Brain microvascular endothelial cell (primary cell): ENCODE data around the gene B3GNT4.
A peak's percentile ranks its signal among the peaks of the same experiment; 100 is the strongest.
"Not testable (repeated sequence)": the region's sequence is repeated elsewhere in the genome, so short reads cannot be mapped to it uniquely, and the experiment has no call there.

Experiments used
- DNase-seq: peaks from one replicate; pipeline ENCODE4 v3.0.0-alpha.2; 2020
- H3K27ac ChIP-seq: fragments of 250-450 bp; sonication (Bioruptor Pico); 2 replicates; pipeline ENCODE4 v1.5.1; 2020; ENCODE audit warnings: mild to moderate bottlenecking, moderate library complexity
- H3K27me3 ChIP-seq: fragments of 250-450 bp; sonication (Bioruptor Pico); replicated peaks from 2 replicates; pipeline ENCODE4 v1.5.1; 2020; ENCODE audit warnings: mild to moderate bottlenecking
- H3K36me3 ChIP-seq: fragments of 250-450 bp; sonication (Bioruptor Pico); replicated peaks from 2 replicates; pipeline ENCODE4 v1.5.1; 2020; ENCODE audit warnings: mild to moderate bottlenecking
- H3K4me3 ChIP-seq: 2 replicates; pipeline ENCODE4 v1.5.1; 2011; ENCODE audit warnings: low read depth, mild to moderate bottlenecking, control low read depth, low read length, moderate library complexity
- CTCF ChIP-seq: IDR thresholded peaks from 2 replicates; pipeline ENCODE4 v1.5.1; 2011; ENCODE audit warnings: low read depth, mild to moderate bottlenecking, moderate library complexity, low read length, control low read depth, inconsistent platforms; ENCODE audit errors: missing control alignments
- in situ Hi-C: cut with HindIII; loops from 2 replicates; pipeline ENCODE4 v1.10.0; 2017; ENCODE audit warnings: low sequenced_read_pairs, low pct_ligation_motif_present

The B3GNT4 gene

DNA sequence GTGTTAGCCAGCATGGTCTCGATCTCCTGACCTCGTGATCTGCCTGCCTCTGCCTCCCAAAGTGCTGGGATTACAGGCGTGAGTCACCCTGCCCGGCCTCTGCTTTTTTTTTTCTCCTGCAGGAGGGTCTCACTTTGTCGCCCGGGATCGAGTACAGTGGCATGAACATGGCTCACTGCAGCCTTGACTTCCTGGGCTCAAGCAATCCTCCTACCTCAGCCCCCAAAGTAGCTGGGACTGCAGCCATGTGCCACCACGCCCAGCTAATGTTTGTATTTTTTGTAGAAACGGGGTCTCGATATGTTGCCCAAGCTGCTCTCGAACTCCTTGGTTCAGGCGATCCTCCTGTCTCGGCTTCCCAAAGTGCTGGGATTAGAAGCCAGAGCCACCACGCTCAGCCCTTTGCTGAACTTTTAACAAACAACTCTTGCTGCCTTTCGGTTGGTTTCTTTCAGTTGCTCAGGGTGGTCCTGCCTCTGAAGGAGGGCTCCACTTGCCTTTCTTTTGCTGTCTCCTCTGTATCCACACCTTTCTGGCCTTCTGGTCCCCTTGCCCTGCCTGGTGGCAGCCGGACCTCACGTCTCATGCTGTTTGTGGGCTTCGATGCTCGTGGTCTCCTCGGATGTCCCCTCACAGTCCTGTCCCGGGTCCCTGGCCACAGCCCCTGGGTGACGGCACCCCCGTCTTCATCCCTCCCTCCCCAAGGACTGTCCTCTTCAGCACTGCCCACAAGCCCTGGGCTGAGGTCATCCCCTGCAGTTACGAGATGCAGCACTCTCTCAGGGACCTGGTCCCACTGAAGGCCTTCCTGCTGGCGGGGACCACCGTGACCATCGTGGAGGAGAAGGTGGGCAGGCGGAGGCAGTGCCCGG, 3.8 kb upstream of the B3GNT4 start:
- Histone ChIP-seq H3K4me3 (no peak overlapping the region), H3K27ac (no peak overlapping the region), H3K27me3 (peaks cover 11% of the 10 kb centered on the region), H3K36me3 (no peaks in the 10 kb centered on the region)
- in situ Hi-C loops: no loop called here
- no peak for TF ChIP-seq CTCF
- no peak for DNase-seq

GRCh38 chr12:122200541-122201175, 2.9 kb upstream of the B3GNT4 start:
- H3K4me3 ChIP-seq: no peak overlapping the region
- DNase-seq: no peak
- in situ Hi-C loops: no loop called here

GRCh38 chr12:122201381-122201780, 2.1 kb upstream of the B3GNT4 start:
- DNase-seq: no peak

More at GRCh38 chr12:122200541-122201175, 2.9 kb upstream of the B3GNT4 start:
- no peaks in the 10 kb centered on the region for H3K36me3 ChIP-seq
- peak; percentile 27 for TF ChIP-seq CTCF
- H3K27ac ChIP-seq: no peak overlapping the region
- peaks cover 16% of the 10 kb centered on the region for H3K27me3 ChIP-seq

GRCh38 chr12:122202017-122202416, 1.5 kb upstream of the B3GNT4 start:
- no peak overlapping the region for H3K4me3 ChIP-seq
- in situ Hi-C loops: no loop called here
- no peak overlapping the region for H3K27ac ChIP-seq
- peaks cover 4% of the 10 kb centered on the region for H3K36me3 ChIP-seq
- DNase-seq: no peak
- TF ChIP-seq CTCF: no peak
- H3K27me3 ChIP-seq: peaks cover 16% of the 10 kb centered on the region

More at GRCh38 chr12:122201381-122201780, 2.1 kb upstream of the B3GNT4 start:
- no peak for TF ChIP-seq CTCF
- Histone ChIP-seq H3K4me3 (no peak overlapping the region), H3K27ac (no peak overlapping the region), H3K27me3 (peaks cover 16% of the 10 kb centered on the region), H3K36me3 (no peaks in the 10 kb centered on the region)
- in situ Hi-C loops: no loop called here

DNA sequence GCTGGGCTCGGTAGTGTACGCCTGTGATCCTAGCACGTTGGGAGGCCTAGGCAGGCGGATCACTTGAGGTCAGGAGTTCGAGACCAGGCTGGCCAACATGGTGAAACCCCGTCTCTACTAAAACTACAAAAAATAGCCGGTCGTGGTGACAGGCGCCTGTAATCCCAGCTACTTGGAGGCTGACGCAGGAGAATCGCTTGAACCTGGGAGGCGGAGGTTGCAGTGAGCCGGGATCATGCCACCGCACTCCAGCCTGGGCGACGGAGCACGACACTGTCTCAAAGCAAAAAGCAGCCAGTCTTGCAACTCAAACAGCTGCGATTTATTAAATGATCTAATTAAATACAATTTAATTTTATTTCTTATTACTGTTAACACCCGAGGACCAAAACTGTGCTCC, 698 bp upstream of the B3GNT4 start:
- H3K27me3 ChIP-seq: peaks cover 16% of the 10 kb centered on the region
- in situ Hi-C loops, H3K27ac ChIP-seq, DNase-seq, H3K36me3 ChIP-seq: not testable (repeated sequence)
- H3K4me3 ChIP-seq: peak overlapping the region; percentile 53
